HG02938 (cell line): ENCODE results near the gene XRCC6.
"Not testable (repeated sequence)": the region's sequence is repeated elsewhere in the genome, so short reads cannot be mapped to it uniquely, and the experiment has no call there.

Experiments used
- ATAC-seq: cut with Tn5 transposase; IDR thresholded peaks from one replicate; pipeline ENCODE4 v1.9.1; 2021; ENCODE audit warnings: mild to moderate bottlenecking, moderate library complexity; ENCODE audit not compliant: unreplicated experiment

XRCC6 gene

GRCh38 chr22:41621099-41621910, at the start of gene XRCC6:
XRCC6 (plus strand) TSS chr22:41621295; CDS start chr22:41622005, 710 bp downstream.
- peak; percentile 78 for ATAC-seq

- ATAC-seq: no peak
Measured at GRCh38 chr22:41571786-41572185, 49.3 kb upstream of the XRCC6 start.

GRCh38 chr22:41572305-41572704, 48.8 kb upstream of the XRCC6 start:
- ATAC-seq: not testable (repeated sequence)

- no peak for ATAC-seq
Measured at GRCh38 chr22:41573677-41574076, 47.4 kb upstream of the XRCC6 start.

- ATAC-seq: no peak
Measured at GRCh38 chr22:41574847-41575381, 46.2 kb upstream of the XRCC6 start.

GRCh38 chr22:41575533-41575932, 45.6 kb upstream of the XRCC6 start:
- no peak for ATAC-seq

- no peak for ATAC-seq
Measured at GRCh38 chr22:41576877-41577276, 44.2 kb upstream of the XRCC6 start.

GRCh38 chr22:41578114-41578513, 43.0 kb upstream of the XRCC6 start:
- ATAC-seq: no peak

GRCh38 chr22:41578818-41579217, 42.3 kb upstream of the XRCC6 start:
- no peak for ATAC-seq

GRCh38 chr22:41579297-41579996, 41.6 kb upstream of the XRCC6 start:
- ATAC-seq: no peak

- ATAC-seq: no peak
Measured at GRCh38 chr22:41579997-41580355, 41.1 kb upstream of the XRCC6 start.

- no peak for ATAC-seq
Measured at GRCh38 chr22:41582694-41583093, 38.4 kb upstream of the XRCC6 start.

GRCh38 chr22:41584881-41585280, 36.2 kb upstream of the XRCC6 start:
- ATAC-seq: no peak

GRCh38 chr22:41585898-41586297, 35.2 kb upstream of the XRCC6 start:
- no peak for ATAC-seq

- ATAC-seq: no peak
Measured at GRCh38 chr22:41587347-41587723, 33.8 kb upstream of the XRCC6 start.

GRCh38 chr22:41589391-41590241, 31.5 kb upstream of the XRCC6 start, which contains the start of gene PMM1:
PMM1 (minus strand) TSS chr22:41589840; CDS start chr22:41589805, 35 bp downstream.
- peak; percentile 87 for ATAC-seq

- ATAC-seq: not testable (repeated sequence)
Measured at GRCh38 chr22:41593336-41593960, 27.6 kb upstream of the XRCC6 start.

- ATAC-seq: no peak
Measured at GRCh38 chr22:41595703-41596102, 25.4 kb upstream of the XRCC6 start.

- ATAC-seq: no peak
Measured at GRCh38 chr22:41596776-41597634, 24.1 kb upstream of the XRCC6 start.

- no peak for ATAC-seq
Measured at GRCh38 chr22:41597635-41597953, 23.5 kb upstream of the XRCC6 start.
